Endometrial microvascular endothelial cells (primary cell): ENCODE results near the gene PRKAR1B. TPM values are rescaled to one million over a fixed set of nuclear protein-coding genes. Genes with fewer than 3 reads are reported as not detected.
"Not testable (repeated sequence)": the region's sequence is repeated elsewhere in the genome, so short reads cannot be mapped to it uniquely, and the experiment has no call there.

Experiments used
- in situ Hi-C: cut with HindIII; loops from 2 replicates; pipeline ENCODE4 v1.10.0; 2017; ENCODE audit warnings: low sequenced_read_pairs, low pct_unique_long_range_greater_than_20kb; ENCODE audit errors: inconsistent ontology term
- total RNA-seq: library from RNA; depleted of rRNA; stranded (reverse); fragments of >200 nt; gene quantifications from one replicate; pipeline ENCODE4 v1.2.3, GENCODE V29; 2015; ENCODE audit errors: inconsistent ontology term

The PRKAR1B gene
- total RNA-seq, 1 donor from 2014 or later: 17.2 TPM

DNA sequence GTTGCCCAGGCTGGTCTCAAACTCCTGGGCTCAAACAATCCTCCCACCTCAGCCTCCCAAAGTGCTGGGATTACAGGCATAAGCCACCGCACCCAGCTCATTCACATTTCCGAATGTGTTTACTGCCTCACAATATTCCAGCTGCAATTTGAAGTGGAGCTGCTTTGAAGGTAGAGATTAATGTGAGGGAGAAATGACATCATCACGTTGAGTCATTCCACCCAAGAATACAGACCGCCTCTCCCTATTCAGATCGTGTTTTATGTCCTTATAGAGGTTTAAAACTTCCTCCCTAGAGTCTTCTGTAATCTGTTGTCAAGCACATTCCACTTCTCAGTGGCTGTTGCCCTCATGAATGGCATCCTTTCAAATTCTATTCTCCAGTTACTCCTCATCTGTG is 107.0 kb downstream of the PRKAR1B start:
- in situ Hi-C loops: no loop called here

GRCh38 chr7:619368-619840 is 107.7 kb downstream of the PRKAR1B start:
- in situ Hi-C loops: no loop called here

DNA sequence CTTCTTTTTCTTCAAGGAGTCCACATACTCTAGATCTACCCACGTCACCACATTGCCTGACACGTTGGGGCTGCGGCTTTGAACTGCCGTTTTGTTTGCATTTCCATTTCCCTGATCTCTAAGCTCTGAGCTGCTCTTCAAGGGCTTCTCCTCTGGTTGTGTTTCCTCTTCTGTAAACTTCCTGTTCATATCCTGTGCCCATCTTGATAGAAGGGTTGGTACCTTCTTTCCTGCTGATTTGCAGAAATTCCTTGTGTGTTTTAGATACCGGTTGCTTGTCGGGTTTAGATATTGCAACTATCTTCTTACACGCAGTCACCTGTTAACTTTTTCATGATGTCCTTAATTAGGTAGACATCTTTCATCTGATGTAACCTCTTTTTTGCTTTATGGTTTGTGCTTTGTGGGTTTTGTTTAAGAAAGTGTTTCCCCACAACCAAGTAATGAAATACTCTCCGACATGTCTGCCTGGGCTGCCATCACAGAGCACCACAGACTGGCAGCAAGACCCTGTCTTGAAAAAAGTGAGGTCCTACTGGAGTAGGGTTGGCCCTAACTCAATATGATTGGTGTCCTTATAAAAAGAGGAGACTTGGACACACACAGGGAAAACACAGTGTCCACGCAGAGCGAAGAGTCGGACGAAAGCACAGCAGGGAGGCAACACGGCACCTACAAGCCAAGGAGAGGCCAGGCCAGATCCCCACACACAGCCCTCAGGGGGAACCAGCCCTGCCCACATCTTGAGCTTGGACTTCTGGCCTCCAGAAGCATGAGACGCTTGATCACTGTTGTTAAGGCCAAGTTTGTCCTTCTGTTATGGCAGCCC is 108.3 kb downstream of the PRKAR1B start:
- in situ Hi-C loops: no loop called here

- in situ Hi-C loops: no loop called here
Observed at GRCh38 chr7:617614-618538, 109.2 kb downstream of the PRKAR1B start.

- in situ Hi-C loops: no loop called here
Observed at GRCh38 chr7:613442-614140, 113.5 kb downstream of the PRKAR1B start.

DNA sequence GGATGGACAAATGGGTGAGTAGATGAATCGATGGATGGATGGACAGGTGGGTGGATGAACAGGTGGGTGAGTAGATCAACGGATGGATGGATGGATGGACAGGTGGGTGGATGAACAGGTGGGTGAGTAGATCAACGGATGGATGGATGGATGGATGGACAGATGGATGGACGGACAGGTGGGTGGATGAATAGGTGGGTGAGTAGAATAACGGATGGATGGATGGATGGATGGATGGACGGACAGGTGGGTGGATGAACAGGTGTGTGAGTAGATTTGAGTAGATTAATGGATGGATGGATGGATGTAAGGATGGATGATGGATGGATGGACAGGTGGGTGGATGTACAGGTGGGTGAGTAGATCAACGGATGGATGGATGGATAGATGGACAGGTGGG is 115.2 kb downstream of the PRKAR1B start:
- in situ Hi-C loops: not testable (repeated sequence)

DNA sequence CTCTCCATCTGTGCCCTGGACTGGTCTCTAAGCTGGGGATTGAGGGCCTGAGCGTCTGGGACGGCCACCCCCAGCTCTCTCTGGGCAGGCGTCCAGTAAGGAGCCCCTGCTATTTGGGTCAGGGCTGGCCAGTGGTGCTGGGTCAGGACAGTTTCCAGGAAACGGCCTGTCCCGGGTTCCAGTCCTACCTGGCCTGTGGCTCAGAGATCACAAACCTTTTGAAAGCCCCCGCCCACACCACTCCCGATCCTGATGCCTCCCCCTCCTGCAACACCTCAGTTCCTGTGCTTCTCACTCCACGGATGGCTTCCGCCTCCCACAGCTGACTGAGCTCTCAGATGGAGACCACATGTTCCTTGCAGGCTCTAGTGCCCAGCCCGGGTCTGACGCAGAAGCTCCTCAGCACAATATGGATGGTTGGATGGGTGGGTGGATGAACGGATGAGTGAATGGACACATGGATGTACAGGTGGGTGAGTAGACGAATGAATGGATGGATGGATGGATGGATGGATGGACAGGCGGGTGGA is 115.7 kb downstream of the PRKAR1B start:
- in situ Hi-C loops: no loop called here

DNA sequence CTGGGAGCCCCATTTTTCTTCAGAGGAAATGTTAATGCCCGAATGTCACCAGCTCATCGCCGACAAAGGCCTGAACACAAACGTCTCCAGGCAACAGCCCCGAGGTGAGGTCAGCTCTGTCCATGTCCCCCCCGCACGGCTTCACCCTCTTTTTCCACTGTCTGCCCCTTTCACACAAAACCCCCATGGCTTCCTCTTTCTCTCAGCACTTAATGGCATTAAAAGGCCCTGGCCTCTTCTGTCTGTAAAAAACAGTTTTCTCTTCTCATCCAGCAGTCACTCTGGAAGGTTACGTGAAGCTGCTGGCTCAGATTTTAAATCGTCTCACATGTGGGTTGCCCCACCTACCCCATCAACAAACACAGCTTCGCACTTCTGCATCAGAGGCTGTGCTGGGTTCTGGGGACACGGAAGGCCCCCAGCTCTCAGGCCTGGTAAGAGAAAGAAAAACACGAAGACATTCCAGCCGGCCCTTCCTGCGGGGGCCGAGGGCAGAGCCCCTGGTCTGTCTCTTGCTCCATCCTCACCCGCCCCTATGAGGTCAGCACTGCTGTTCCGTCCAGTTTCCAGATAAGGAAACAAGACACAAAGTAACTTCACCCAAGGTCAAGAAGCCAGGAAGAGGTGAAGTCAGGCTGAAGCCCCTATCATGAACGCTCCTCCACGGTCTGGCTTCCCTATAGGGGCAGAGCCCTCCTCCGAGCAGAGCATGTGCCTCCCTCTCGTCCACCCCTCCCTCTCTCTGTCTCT is 116.4 kb downstream of the PRKAR1B start:
- in situ Hi-C loops: no loop called here

- in situ Hi-C loops: no loop called here
Observed at GRCh38 chr7:610141-610530, 116.9 kb downstream of the PRKAR1B start.

- in situ Hi-C loops: no loop called here
Observed at GRCh38 chr7:609365-609764, 117.7 kb downstream of the PRKAR1B start.

GRCh38 chr7:608954-609353 is 118.1 kb downstream of the PRKAR1B start:
- in situ Hi-C loops: no loop called here

GRCh38 chr7:608361-608760 is 118.7 kb downstream of the PRKAR1B start:
- in situ Hi-C loops: no loop called here

DNA sequence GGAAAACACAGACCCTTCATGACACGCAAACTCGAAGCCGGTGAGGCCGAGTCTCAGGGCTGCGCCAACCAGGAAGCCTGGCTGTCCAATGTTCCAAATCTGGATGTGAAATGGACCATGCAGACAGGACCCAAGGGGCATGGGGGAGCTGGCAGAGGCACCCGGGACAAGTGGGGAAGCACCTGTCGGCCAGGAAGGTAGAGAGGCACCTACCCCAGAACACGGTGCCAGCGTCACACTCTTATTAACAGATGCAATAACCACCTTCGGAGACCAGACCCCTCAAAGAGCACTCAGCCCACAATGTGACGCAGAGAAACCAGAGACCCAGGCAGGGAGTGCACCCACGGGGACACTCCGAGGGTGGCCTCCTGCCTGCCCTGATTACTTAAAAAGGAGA is 119.1 kb downstream of the PRKAR1B start:
- in situ Hi-C loops: no loop called here

- in situ Hi-C loops: no loop called here
Observed at GRCh38 chr7:605661-606450, 121.2 kb downstream of the PRKAR1B start.

DNA sequence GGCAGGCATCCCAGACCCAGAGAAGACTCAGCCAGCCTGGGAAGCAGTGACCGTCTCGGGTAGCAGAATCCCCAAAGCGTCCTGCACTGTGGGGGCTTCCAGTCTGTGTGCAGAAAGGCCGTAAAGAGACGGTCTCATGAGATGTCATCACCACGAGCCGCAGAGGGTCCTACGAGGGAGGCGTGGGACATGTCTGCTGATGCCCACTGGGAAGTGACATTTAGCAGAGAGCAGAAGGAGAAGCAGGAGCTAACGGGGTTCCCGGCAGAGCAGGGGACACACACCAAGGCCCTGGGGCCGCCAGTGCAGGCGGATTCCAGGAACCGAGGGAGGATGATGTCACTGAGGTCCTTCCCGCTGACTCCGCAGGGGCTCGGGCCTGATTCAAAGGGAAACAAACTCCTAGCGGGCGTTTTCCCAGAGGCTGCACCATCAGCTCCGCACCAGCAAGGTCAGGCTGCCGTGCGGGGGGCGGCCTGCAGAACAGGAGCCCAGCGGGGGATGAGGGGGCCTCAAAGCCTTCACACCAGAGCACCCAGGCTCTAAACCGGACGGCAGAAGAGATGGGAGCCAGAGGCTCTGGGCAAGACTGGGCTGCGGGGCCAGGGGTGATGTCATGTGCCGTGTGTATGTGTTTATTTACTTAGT is 122.1 kb downstream of the PRKAR1B start:
- in situ Hi-C loops: no loop called here

- in situ Hi-C loops: no loop called here
Observed at GRCh38 chr7:604001-604883, 122.8 kb downstream of the PRKAR1B start.
